DMS153 (cell line): ENCODE data around the gene FOXM1.
A peak's percentile ranks its signal among the peaks of the same experiment; 100 is the strongest.

Source experiments
- DNase-seq: peaks from one replicate; lab custom pipeline; 2025; lab: John Stamatoyannopoulos, UW

FOXM1 gene

GRCh38 chr12:2836574-2836973 is 40.4 kb downstream of the FOXM1 start:
- DNase-seq, result no peak

- no peak for DNase-seq
These were observed 41.1 kb downstream of the FOXM1 start for GRCh38 chr12:2835691-2836403.

- DNase-seq, result no peak
These were observed 42.1 kb downstream of the FOXM1 start, which contains the start of gene NRIP2 for GRCh38 chr12:2834581-2835491. Gene NRIP2 (minus strand): TSS chr12:2835035. CDS start chr12:2834983, 52 bp downstream.

- no peak for DNase-seq
These were observed 43.2 kb downstream of the FOXM1 start for GRCh38 chr12:2833810-2834209.

GRCh38 chr12:2833327-2833726 is 43.6 kb downstream of the FOXM1 start:
- no peak for DNase-seq

- DNase-seq, result no peak
These were observed 44.3 kb downstream of the FOXM1 start for GRCh38 chr12:2832550-2833127.

GRCh38 chr12:2829275-2829674 is 47.7 kb downstream of the FOXM1 start:
- DNase-seq, result no peak

GRCh38 chr12:2826721-2827515 is 50.1 kb downstream of the FOXM1 start:
- no peak for DNase-seq

- no peak for DNase-seq
These were observed 50.9 kb downstream of the FOXM1 start for GRCh38 chr12:2826036-2826435.

- DNase-seq, result no peak
These were observed 51.8 kb downstream of the FOXM1 start for GRCh38 chr12:2825132-2825531.

GRCh38 chr12:2824541-2824940 is 52.4 kb downstream of the FOXM1 start:
- DNase-seq, result no peak

- DNase-seq, result no peak
These were observed 53.5 kb downstream of the FOXM1 start for GRCh38 chr12:2823483-2823882.

GRCh38 chr12:2820432-2820831 is 56.5 kb downstream of the FOXM1 start:
- no peak for DNase-seq

GRCh38 chr12:2819810-2820209 is 57.2 kb downstream of the FOXM1 start:
- no peak for DNase-seq

- DNase-seq, result peak; percentile 53
These were observed 63.5 kb downstream of the FOXM1 start for GRCh38 chr12:2813214-2814185.

GRCh38 chr12:2812290-2813213 is 64.4 kb downstream of the FOXM1 start, which contains the start of gene ITFG2:
Gene ITFG2 (plus strand): TSS chr12:2812668. CDS start chr12:2812761, 93 bp downstream.
- peak; percentile 99 for DNase-seq

- no peak for DNase-seq
These were observed 65.2 kb downstream of the FOXM1 start for GRCh38 chr12:2811801-2812200.
